ENCODE results near the gene SRRM3. TPM values are rescaled to one million over a fixed set of nuclear protein-coding genes. Genes with fewer than 3 reads are reported as not detected.

Gene SRRM3
- polyA plus RNA-seq, 1 donor (not counting 4 experiments of a cell fraction or from before 2014, with no cell fraction given) = 0.30 TPM

DNA sequence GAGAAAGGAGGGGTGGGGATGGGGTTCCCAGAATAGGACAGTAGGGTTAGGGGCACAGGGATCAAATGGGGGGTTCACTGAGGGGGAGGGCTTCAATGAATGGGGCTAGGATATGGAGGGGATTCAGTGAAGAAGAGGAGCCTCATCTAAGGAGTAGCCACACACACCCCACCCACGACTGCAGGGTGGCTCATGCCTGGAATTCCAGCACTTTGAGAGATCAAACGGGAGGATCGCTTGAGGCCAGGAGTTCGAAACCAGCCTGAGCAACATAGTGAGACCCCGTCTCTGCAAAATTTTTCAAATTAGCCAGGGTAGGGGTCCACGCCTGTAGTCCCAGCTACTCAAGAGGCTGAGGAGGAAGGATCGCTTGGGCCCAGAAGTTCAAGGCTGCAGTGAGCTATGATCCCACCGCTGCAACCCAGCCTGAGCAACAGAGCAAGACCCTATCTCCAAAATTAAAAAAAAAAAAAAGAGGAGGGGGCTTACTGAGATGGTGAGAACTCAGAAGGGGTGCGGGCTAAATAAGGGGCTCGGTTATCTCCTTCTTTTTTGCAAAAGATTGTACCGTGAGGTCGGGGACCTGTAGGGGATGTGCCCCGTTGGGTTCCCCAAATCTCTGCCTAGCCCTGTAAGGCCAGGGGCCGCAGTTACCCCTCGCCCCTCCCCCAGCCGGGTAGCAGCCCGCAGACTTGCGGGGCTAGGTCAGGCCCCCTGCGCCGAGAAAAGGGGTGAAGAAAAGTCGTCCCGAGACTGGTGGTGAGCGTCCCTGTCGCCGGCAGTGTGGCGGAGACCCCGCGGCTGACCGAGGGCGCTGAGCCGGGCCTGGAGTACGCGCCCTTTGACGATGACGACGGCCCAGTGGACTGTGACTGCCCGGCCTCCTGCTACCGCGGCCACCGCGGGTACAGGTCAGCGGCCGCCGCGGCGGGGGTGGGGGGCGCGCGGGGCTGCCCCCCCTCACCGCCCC lies 57.7 kb downstream of the SRRM3 start:
- no peak overlapping the region for H3K27ac ChIP-seq (ENCODE audit: control insufficient read depth, insufficient read depth, low read length)
- DNase-seq (ENCODE audit: low read depth, low spot score) = no peak
- H3K9me1 ChIP-seq (ENCODE audit: control insufficient read depth, extremely low read depth, insufficient read depth, low read length) = no peaks in the 10 kb centered on the region
- H3K4me1 ChIP-seq (ENCODE audit: control insufficient read depth, extremely low read depth, insufficient read depth, low read length) = no peaks in the 10 kb centered on the region
- H3K36me3 ChIP-seq (ENCODE audit: control insufficient read depth in 2 of 2, extremely low read depth in 1 of 2, insufficient read depth in 2 of 2, low read length in 2 of 2) = no peaks in the 10 kb centered on the region
- TF ChIP-seq EZH2 (IDR thresholded peaks at IDR 0.05; ENCODE audit: low read length) = no peak
- TF ChIP-seq, protein P1, sequence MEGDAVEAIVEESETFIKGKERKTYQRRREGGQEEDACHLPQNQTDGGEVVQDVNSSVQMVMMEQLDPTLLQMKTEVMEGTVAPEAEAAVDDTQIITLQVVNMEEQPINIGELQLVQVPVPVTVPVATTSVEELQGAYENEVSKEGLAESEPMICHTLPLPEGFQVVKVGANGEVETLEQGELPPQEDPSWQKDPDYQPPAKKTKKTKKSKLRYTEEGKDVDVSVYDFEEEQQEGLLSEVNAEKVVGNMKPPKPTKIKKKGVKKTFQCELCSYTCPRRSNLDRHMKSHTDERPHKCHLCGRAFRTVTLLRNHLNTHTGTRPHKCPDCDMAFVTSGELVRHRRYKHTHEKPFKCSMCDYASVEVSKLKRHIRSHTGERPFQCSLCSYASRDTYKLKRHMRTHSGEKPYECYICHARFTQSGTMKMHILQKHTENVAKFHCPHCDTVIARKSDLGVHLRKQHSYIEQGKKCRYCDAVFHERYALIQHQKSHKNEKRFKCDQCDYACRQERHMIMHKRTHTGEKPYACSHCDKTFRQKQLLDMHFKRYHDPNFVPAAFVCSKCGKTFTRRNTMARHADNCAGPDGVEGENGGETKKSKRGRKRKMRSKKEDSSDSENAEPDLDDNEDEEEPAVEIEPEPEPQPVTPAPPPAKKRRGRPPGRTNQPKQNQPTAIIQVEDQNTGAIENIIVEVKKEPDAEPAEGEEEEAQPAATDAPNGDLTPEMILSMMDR (optimal IDR thresholded peaks at IDR 0.05 in 1 of 3, IDR thresholded peaks at IDR 0.05 in 1 of 3, conservative IDR thresholded peaks at IDR 0.05 in 1 of 3; ENCODE audit: extremely low read depth in 1 of 3, insufficient read depth in 2 of 3, low read length in 3 of 3) = no peak
- no peak overlapping the region for H2AFZ ChIP-seq (ENCODE audit: control insufficient read depth, low read length)
- no peaks in the 10 kb centered on the region for H3K9me3 ChIP-seq (ENCODE audit: control insufficient read depth, low read depth, low read length)
- no peak for FAIRE-seq
- dilution Hi-C loops (cut with MboI; ENCODE audit: extremely low pct_ligation_motif_present, low sequenced_read_pairs) = no loop called here
- H3K9ac ChIP-seq (ENCODE audit: control insufficient read depth, extremely low read depth, insufficient read depth, low read length) = no peak overlapping the region
- H4K20me1 ChIP-seq (ENCODE audit: control insufficient read depth, extremely low read depth, insufficient read depth, low read length) = no peaks in the 10 kb centered on the region
- H3K79me2 ChIP-seq (ENCODE audit: control insufficient read depth, insufficient read depth, low read length) = no peaks in the 10 kb centered on the region
- H3K4me2 ChIP-seq (ENCODE audit: control insufficient read depth, extremely low read depth, insufficient read depth, low read depth, low read length) = no peak overlapping the region
- H3K27me3 ChIP-seq (ENCODE audit: control insufficient read depth, extremely low read depth, insufficient read depth, low read length) = peaks cover 9% of the 10 kb centered on the region
- H3K4me3 ChIP-seq (ENCODE audit: control insufficient read depth in 2 of 3, extremely low read depth in 1 of 3, insufficient read depth in 2 of 3, low read depth in 1 of 3, low read length in 3 of 3) = no peak overlapping the region

DNA sequence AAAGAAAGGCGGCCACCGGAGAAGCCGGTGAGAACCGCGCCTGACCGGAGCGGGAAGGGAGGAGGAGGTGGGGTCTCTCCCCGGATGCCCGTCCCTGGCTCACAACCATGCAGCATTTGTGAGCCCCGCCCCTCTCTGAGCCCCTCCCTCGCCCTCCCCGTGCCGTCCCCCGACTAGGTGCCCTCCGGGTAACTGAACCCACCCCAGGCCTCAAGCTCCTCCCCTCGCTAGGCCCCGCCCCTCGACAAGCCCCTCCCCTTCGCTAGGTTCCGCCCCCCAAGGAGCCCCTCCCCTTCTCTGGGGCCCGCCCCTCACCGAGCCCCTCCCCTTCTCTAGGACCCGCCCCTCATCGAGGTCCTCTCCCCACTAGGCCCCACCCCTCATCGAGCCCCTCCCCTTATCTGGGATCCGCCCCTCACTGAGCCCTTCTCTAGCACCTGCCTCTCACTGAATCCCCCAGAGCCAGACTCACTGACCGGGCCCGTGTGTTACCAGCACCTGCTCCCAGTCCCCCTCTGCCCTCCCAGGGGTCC lies 58.5 kb downstream of the SRRM3 start:
- dilution Hi-C loops (cut with MboI; ENCODE audit: extremely low pct_ligation_motif_present, low sequenced_read_pairs) = no loop called here
- no peak for FAIRE-seq

More for the DNA sequence above, 58.5 kb downstream of the SRRM3 start:
- Histone ChIP-seq H3K4me3 (ENCODE audit: control insufficient read depth in 2 of 3, extremely low read depth in 1 of 3, insufficient read depth in 2 of 3, low read depth in 1 of 3, low read length in 3 of 3) (no peak overlapping the region), H4K20me1 (ENCODE audit: control insufficient read depth, extremely low read depth, insufficient read depth, low read length) (no peaks in the 10 kb centered on the region), H3K36me3 (ENCODE audit: control insufficient read depth in 2 of 2, extremely low read depth in 1 of 2, insufficient read depth in 2 of 2, low read length in 2 of 2) (no peaks in the 10 kb centered on the region), H3K4me1 (ENCODE audit: control insufficient read depth, extremely low read depth, insufficient read depth, low read length) (no peaks in the 10 kb centered on the region), H3K9me1 (ENCODE audit: control insufficient read depth, extremely low read depth, insufficient read depth, low read length) (no peaks in the 10 kb centered on the region), H3K79me2 (ENCODE audit: control insufficient read depth, insufficient read depth, low read length) (no peaks in the 10 kb centered on the region), H2AFZ (ENCODE audit: control insufficient read depth, low read length) (no peak overlapping the region), H3K27me3 (ENCODE audit: control insufficient read depth, extremely low read depth, insufficient read depth, low read length) (peaks cover 9% of the 10 kb centered on the region), H3K9me3 (ENCODE audit: control insufficient read depth, low read depth, low read length) (no peaks in the 10 kb centered on the region), H3K9ac (ENCODE audit: control insufficient read depth, extremely low read depth, insufficient read depth, low read length) (no peak overlapping the region), H3K27ac (ENCODE audit: control insufficient read depth, insufficient read depth, low read length) (no peak overlapping the region), H3K4me2 (ENCODE audit: control insufficient read depth, extremely low read depth, insufficient read depth, low read depth, low read length) (no peak overlapping the region)
- TF ChIP-seq, protein P1 (optimal IDR thresholded peaks at IDR 0.05 in 1 of 3, IDR thresholded peaks at IDR 0.05 in 1 of 3, conservative IDR thresholded peaks at IDR 0.05 in 1 of 3; ENCODE audit: extremely low read depth in 1 of 3, insufficient read depth in 2 of 3, low read length in 3 of 3) = no peak
- TF ChIP-seq EZH2 (IDR thresholded peaks at IDR 0.05; ENCODE audit: low read length) = no peak
- DNase-seq (ENCODE audit: low read depth, low spot score) = no peak
